ENCODE data around the gene HLCS.

DNA sequence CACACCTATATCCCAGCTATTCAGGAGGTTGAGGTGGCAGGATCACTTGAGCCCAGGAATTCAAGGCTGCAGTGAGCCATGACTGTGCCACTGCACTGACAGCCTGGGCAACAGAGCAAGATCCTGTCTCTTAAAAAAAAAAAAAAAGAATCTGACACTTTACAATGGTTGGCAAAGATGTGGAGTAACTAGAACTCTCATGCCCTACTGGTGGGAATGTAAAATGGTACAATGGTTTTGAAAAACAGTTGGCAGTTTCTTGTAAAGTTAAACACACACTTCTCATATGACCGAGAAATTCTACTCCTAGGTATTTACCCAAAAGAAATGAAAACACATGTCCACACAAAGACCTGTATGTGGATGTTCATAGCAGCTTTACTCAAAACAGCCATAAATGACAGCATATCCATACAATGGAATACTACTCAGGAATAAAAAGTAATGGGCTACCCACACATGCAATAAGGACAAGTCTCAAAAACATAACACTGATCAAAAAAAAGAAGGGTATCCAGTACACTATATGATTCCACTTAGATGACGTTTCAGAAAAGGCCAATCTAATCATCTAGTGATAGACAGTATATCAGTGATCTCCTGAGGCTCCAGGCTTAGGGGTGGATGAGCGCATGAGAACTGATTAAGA is 58.1 kb downstream of the HLCS start:
- TF ChIP-seq KLF9 (tag by site-specific recombination; IDR thresholded peaks at IDR 0.05; ENCODE audit: low read depth) (no peak), SCRT2 (tag by site-specific recombination; IDR thresholded peaks at IDR 0.05) (no peak), ZNF121 (tag by site-specific recombination; IDR thresholded peaks at IDR 0.05) (peak; percentile 74; the same call in 1 of the 2 replicates), ZNF670 (tag by site-specific recombination; IDR thresholded peaks at IDR 0.05; ENCODE audit: low read depth) (no peak), TCF7L2 (IDR thresholded peaks at IDR 0.05; ENCODE audit: borderline replicate concordance, low read depth, low read length) (no peak), ZNF629 (tag by site-specific recombination; IDR thresholded peaks at IDR 0.05) (no peak), ZNF202 (tag by site-specific recombination; IDR thresholded peaks at IDR 0.05; ENCODE audit: borderline replicate concordance) (no peak)
- TF ChIP-seq, protein P1, sequence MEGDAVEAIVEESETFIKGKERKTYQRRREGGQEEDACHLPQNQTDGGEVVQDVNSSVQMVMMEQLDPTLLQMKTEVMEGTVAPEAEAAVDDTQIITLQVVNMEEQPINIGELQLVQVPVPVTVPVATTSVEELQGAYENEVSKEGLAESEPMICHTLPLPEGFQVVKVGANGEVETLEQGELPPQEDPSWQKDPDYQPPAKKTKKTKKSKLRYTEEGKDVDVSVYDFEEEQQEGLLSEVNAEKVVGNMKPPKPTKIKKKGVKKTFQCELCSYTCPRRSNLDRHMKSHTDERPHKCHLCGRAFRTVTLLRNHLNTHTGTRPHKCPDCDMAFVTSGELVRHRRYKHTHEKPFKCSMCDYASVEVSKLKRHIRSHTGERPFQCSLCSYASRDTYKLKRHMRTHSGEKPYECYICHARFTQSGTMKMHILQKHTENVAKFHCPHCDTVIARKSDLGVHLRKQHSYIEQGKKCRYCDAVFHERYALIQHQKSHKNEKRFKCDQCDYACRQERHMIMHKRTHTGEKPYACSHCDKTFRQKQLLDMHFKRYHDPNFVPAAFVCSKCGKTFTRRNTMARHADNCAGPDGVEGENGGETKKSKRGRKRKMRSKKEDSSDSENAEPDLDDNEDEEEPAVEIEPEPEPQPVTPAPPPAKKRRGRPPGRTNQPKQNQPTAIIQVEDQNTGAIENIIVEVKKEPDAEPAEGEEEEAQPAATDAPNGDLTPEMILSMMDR (tag by site-specific recombination; IDR thresholded peaks at IDR 0.05): no peak
- TF ChIP-seq, protein P2, sequence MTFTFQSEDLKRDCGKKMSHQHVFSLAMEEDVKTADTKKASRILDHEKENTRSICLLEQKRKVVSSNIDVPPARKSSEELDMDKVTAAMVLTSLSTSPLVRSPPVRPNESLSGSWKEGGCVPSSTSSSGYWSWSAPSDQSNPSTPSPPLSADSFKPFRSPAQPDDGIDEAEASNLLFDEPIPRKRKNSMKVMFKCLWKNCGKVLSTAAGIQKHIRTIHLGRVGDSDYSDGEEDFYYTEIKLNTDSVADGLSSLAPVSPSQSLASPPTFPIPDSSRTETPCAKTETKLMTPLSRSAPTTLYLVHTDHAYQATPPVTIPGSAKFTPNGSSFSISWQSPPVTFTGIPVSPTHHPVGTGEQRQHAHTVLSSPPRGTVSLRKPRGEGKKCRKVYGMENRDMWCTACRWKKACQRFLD (tag by site-specific recombination; IDR thresholded peaks at IDR 0.05): no peak
- TF ChIP-seq, protein P3, sequence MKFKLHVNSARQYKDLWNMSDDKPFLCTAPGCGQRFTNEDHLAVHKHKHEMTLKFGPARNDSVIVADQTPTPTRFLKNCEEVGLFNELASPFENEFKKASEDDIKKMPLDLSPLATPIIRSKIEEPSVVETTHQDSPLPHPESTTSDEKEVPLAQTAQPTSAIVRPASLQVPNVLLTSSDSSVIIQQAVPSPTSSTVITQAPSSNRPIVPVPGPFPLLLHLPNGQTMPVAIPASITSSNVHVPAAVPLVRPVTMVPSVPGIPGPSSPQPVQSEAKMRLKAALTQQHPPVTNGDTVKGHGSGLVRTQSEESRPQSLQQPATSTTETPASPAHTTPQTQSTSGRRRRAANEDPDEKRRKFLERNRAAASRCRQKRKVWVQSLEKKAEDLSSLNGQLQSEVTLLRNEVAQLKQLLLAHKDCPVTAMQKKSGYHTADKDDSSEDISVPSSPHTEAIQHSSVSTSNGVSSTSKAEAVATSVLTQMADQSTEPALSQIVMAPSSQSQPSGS (tag by site-specific recombination; IDR thresholded peaks at IDR 0.05; ENCODE audit: low read depth): no peak
